ENCODE results near the gene DEDD2. TPM values are rescaled to one million over a fixed set of nuclear protein-coding genes. Genes with fewer than 3 reads are reported as not detected.

The DEDD2 gene
- total RNA-seq, 2 donors from 2014 or later, result 19.2 to 24.8 TPM

GRCh38 chr19:42254850-42255765 lies 37.6 kb upstream of the DEDD2 start, which contains the start of gene ERF:
Gene ERF, minus strand, starts transcription at chr19:42255128. Its CDS starts 129 bp downstream, at chr19:42254999.
- H3K4me3 ChIP-seq, result peak within 1 kb of the TSS; percentile 94 to 97
- H3K27me3 ChIP-seq, result no peaks in the 10 kb centered on the region
- no peaks in the 10 kb centered on the region for H3K36me3 ChIP-seq
- no peak for TF ChIP-seq CTCF (IDR thresholded peaks at IDR 0.05)
- peak within 1 kb of the TSS; percentile 99 for H3K27ac ChIP-seq
- no peaks in the 10 kb centered on the region for H3K9me3 ChIP-seq
- peak; percentile 96 for DNase-seq (ENCODE audit: low spot score)
- H3K4me1 ChIP-seq, result peaks cover 0 to 41% of the 10 kb centered on the region in 2 donors

GRCh38 chr19:42254089-42254849 lies 36.8 kb upstream of the DEDD2 start:
- Histone ChIP-seq H3K27ac (peak overlapping the region; percentile 99), H3K9me3 (no peaks in the 10 kb centered on the region), H3K36me3 (peaks cover 4% of the 10 kb centered on the region), H3K27me3 (no peaks in the 10 kb centered on the region), H3K4me3 (peak overlapping the region; percentile 94 to 97), H3K4me1 (peaks cover 0 to 49% of the 10 kb centered on the region in 2 donors)
- TF ChIP-seq CTCF (IDR thresholded peaks at IDR 0.05), result no peak
- DNase-seq (ENCODE audit: low spot score), result no peak

GRCh38 chr19:42253245-42254088 lies 36.0 kb upstream of the DEDD2 start:
- no peak for TF ChIP-seq CTCF (IDR thresholded peaks at IDR 0.05)
- H3K27me3 ChIP-seq, result no peaks in the 10 kb centered on the region
- H3K36me3 ChIP-seq, result peaks cover 12% of the 10 kb centered on the region
- H3K4me3 ChIP-seq, result peak overlapping the region; percentile 94 to 97
- H3K9me3 ChIP-seq, result no peaks in the 10 kb centered on the region
- peaks cover 0 to 57% of the 10 kb centered on the region in 2 donors for H3K4me1 ChIP-seq
- no peak for DNase-seq (ENCODE audit: low spot score)
- H3K27ac ChIP-seq, result peak overlapping the region; percentile 99

GRCh38 chr19:42252365-42253244 lies 35.1 kb upstream of the DEDD2 start:
- Histone ChIP-seq H3K4me1 (peaks cover 0 to 65% of the 10 kb centered on the region in 2 donors), H3K27ac (peak overlapping the region; percentile 99), H3K4me3 (peak overlapping the region; percentile 94 to 97), H3K9me3 (no peaks in the 10 kb centered on the region), H3K36me3 (peaks cover 17% of the 10 kb centered on the region), H3K27me3 (no peaks in the 10 kb centered on the region)
- no peak for TF ChIP-seq CTCF (IDR thresholded peaks at IDR 0.05)
- peak; percentile 80 for DNase-seq (ENCODE audit: low spot score)
